ENCODE data around the gene PHF21A. TPM values are rescaled to one million over a fixed set of nuclear protein-coding genes. Genes with fewer than 3 reads are reported as not detected.

Gene PHF21A
- total and polyA plus RNA-seq, 2 donors (not counting 3 experiments of a cell fraction or from before 2014, with no cell fraction given) = 14.1 to 30.5 TPM

DNA sequence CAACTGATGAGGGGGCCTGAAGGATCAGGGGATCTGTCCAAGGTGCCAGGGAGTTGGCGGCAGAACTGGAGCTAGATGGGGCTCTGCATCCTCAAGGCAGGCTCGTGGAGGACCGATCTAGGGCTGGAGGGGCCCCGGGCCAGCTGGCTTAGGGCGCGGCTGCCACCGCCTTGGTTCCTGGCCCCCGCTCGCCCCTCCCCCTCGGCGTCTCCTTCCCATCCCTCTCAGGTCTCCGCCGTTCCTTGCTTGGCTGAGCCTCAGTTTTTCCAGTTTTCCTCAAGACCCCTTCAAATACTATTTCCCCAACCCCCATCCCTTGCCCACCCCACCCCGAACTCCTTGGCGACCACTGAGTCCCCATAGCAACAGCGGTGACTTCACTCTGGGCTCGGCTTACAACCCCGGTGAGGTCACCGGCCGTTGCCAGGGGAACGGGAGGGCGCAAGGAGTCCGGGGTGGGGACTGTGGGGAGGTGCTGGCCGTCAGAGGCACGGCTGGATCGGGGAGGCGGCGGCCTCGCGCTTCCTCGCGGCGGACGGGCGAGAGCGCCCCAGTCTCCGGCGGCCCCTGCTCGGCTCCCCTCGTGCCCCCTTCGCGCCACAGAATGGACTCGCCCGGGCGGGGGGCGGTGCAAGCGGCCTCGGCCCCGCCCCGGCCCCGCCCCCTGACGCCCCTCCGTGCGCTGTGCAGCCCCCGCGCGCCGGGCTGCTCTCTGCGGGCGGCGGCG is 221.6 kb downstream of the PHF21A start:
- Histone ChIP-seq H3K36me3 (ENCODE audit: control insufficient read depth in 2 of 2, extremely low read depth in 1 of 2, insufficient read depth in 2 of 2, low read length in 2 of 2) (no peaks in the 10 kb centered on the region), H3K9me1 (replicated peaks; ENCODE audit: control insufficient read depth, extremely low read depth, insufficient read depth, low read length) (no peaks in the 10 kb centered on the region), H3K4me3 (replicated peaks in 1 of 3; ENCODE audit: insufficient read depth in 1 of 3, low read depth in 1 of 3, low read length in 3 of 3) (peak overlapping the region; percentile 11 to 40 (median 26)), H3K9ac (replicated peaks; ENCODE audit: extremely low read depth, insufficient read depth, low read length) (peak overlapping the region; percentile 80), H3K4me1 (ENCODE audit: control insufficient read depth, extremely low read depth, insufficient read depth, low read length) (peaks cover 10% of the 10 kb centered on the region), H3K79me2 (ENCODE audit: control insufficient read depth, insufficient read depth, low read length) (no peaks in the 10 kb centered on the region), H2AFZ (ENCODE audit: low read depth, low read length) (peak overlapping the region; percentile 77), H3K27ac (ENCODE audit: insufficient read depth, low read depth, low read length) (peak overlapping the region; percentile 70), H4K20me1 (replicated peaks; ENCODE audit: control insufficient read depth, extremely low read depth, insufficient read depth, low read length) (no peaks in the 10 kb centered on the region), H3K27me3 (ENCODE audit: control insufficient read depth in 2 of 2, insufficient read depth in 2 of 2, low read length in 2 of 2) (peaks cover 4 to 9% of the 10 kb centered on the region in 2 experiments), H3K4me2 (ENCODE audit: insufficient read depth, low read length) (peak overlapping the region; percentile 52), H3K9me3 (replicated peaks; ENCODE audit: control insufficient read depth, insufficient read depth, low read length) (no peaks in the 10 kb centered on the region)
- intact Hi-C loops (cut with micrococcal nuclease) = loop anchor here (1.0 kb wide), 1 partner anchor 19 kb away; no protein-coding TSS in a partner anchor
- ChIA-PET POLR2A (interaction anchor here (1.4 kb wide), 1 partner anchor 18 kb away, joined by 4 read pairs; the partner anchor contains the start of gene PEX16), CTCF (interaction anchor here (0.6 to 1.0 kb wide), 3 partner anchors 28 to 493 kb away, joined by 3 read pairs; no protein-coding TSS in a partner anchor)
- peak; percentile 70 for DNase-seq (ENCODE audit: low read depth, low spot score)
- FAIRE-seq = peak; percentile 85
- no TSS peak for BruUV-seq (replicated peaks)
- TF ChIP-seq MAX (IDR thresholded peaks at IDR 0.05; ENCODE audit: insufficient read depth, insufficient read length) (no peak), FOS (IDR thresholded peaks at IDR 0.05; ENCODE audit: borderline replicate concordance, insufficient read depth, low read length) (no peak), EZH2 (IDR thresholded peaks at IDR 0.05; ENCODE audit: borderline replicate concordance, low read depth, low read length, severe bottlenecking) (no peak), POLR2AphosphoS5 (IDR thresholded peaks at IDR 0.05; ENCODE audit: insufficient read depth, low read depth, low read length) (peak; percentile 18), JUN (IDR thresholded peaks at IDR 0.05; ENCODE audit: borderline replicate concordance, insufficient read depth, insufficient read length, low read depth) (peak; percentile 25), POLR2A (IDR thresholded peaks at IDR 0.05; ENCODE audit: low read depth, low read length) (no peak)
- TF ChIP-seq, protein P1, sequence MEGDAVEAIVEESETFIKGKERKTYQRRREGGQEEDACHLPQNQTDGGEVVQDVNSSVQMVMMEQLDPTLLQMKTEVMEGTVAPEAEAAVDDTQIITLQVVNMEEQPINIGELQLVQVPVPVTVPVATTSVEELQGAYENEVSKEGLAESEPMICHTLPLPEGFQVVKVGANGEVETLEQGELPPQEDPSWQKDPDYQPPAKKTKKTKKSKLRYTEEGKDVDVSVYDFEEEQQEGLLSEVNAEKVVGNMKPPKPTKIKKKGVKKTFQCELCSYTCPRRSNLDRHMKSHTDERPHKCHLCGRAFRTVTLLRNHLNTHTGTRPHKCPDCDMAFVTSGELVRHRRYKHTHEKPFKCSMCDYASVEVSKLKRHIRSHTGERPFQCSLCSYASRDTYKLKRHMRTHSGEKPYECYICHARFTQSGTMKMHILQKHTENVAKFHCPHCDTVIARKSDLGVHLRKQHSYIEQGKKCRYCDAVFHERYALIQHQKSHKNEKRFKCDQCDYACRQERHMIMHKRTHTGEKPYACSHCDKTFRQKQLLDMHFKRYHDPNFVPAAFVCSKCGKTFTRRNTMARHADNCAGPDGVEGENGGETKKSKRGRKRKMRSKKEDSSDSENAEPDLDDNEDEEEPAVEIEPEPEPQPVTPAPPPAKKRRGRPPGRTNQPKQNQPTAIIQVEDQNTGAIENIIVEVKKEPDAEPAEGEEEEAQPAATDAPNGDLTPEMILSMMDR (IDR thresholded peaks at IDR 0.05; ENCODE audit: extremely low read depth in 1 of 2, insufficient read depth in 1 of 2, low read depth in 1 of 2, low read length in 2 of 2) = no peak
- dilution Hi-C loops (cut with MboI; ENCODE audit: extremely low pct_ligation_motif_present, low sequenced_read_pairs) = no loop called here

Data from endothelial cell of umbilical vein (primary cell).